BJ (cell line): ENCODE results near the gene DUSP8. TPM values are rescaled to one million over a fixed set of nuclear protein-coding genes. Genes with fewer than 3 reads are reported as not detected.
"Not testable (repeated sequence)": the region's sequence is repeated elsewhere in the genome, so short reads cannot be mapped to it uniquely, and the experiment has no call there.

Experiments used
- CTCF ChIA-PET: fragments of 350-600 bp; formaldehyde crosslinking; extraction: SDS; loops from one replicate; lab custom pipeline; 2021; ENCODE audit warnings: antibody characterized with exemption, inconsistent platforms; lab: Yijun Ruan, JAX
- POLR2A ChIA-PET: fragments of 300-600 bp; sonication (Branson Sonifier 250); formaldehyde crosslinking; extraction: SDS; loops from one replicate; lab custom pipeline; 2021; ENCODE audit warnings: antibody characterized with exemption; lab: Charles Lee
- DNase-seq: peaks from one replicate; pipeline ENCODE4 v3.0.0-alpha.2; 2011; ENCODE audit warnings: low read depth
- H3K27me3 ChIP-seq: 2 replicates; pipeline ENCODE4 v1.6.0; 2011; ENCODE audit warnings: low read length; ENCODE audit not compliant: control insufficient read depth, insufficient read depth
- H3K36me3 ChIP-seq: 2 replicates; pipeline ENCODE4 v1.5.1; 2011; ENCODE audit warnings: low read length; ENCODE audit not compliant: control insufficient read depth, insufficient read depth
- H3K4me3 ChIP-seq: 2 replicates; pipeline ENCODE4 v1.5.1; 2011; ENCODE audit warnings: low read depth, mild to moderate bottlenecking, control low read depth, low read length
- CTCF ChIP-seq: IDR thresholded peaks from 2 replicates; pipeline ENCODE4 v1.5.1; 2011; ENCODE audit warnings: low read depth, mild to moderate bottlenecking, control low read depth, inconsistent platforms, low read length, moderate library complexity; ENCODE audit not compliant: insufficient read depth
- polyA plus RNA-seq: library from polyadenylated mRNA; depleted of rRNA; stranded (reverse); fragments of >200 nt; gene quantifications from 2 replicates; pipeline ENCODE4 v1.2.3, GENCODE V29; 2011

DUSP8 gene
- polyA plus RNA-seq, 1 experiment = 3.4 TPM

- no peak for DNase-seq
- ChIA-PET CTCF (interaction anchor here (1.2 to 1.9 kb wide), 2 partner anchors 12 to 35 kb away, joined by 7 to 10 read pairs; no protein-coding TSS in a partner anchor), POLR2A (no interaction called here)
- H3K36me3 ChIP-seq = no peaks in the 10 kb centered on the region
- H3K4me3 ChIP-seq = no peak overlapping the region
- no peak for TF ChIP-seq CTCF
- peaks cover 5% of the 10 kb centered on the region for H3K27me3 ChIP-seq
These were observed 9.9 kb upstream of the DUSP8 start for GRCh38 chr11:1581976-1582375.

- no peak for TF ChIP-seq CTCF
- POLR2A ChIA-PET = no interaction called here
- Histone ChIP-seq H3K27me3 (peaks cover 4% of the 10 kb centered on the region), H3K36me3 (no peaks in the 10 kb centered on the region), H3K4me3 (no peak overlapping the region)
- no peak for DNase-seq
- CTCF ChIA-PET = interaction anchor here (4.2 to 12.4 kb wide), 3 partner anchors 18 to 31 kb away, joined by 22 to 301 read pairs (median 62); no protein-coding TSS in a partner anchor
These were observed 4.8 kb upstream of the DUSP8 start for GRCh38 chr11:1576825-1577224.

GRCh38 chr11:1575756-1576155 lies 3.7 kb upstream of the DUSP8 start:
- H3K36me3 ChIP-seq, DNase-seq, POLR2A ChIA-PET, H3K27me3 ChIP-seq, H3K4me3 ChIP-seq: not testable (repeated sequence)
- CTCF ChIA-PET = interaction anchor here (1.1 to 12.4 kb wide), 11 partner anchors 11 to 395 kb away, joined by 3 to 301 read pairs (median 14); partner anchors contain the start of genes KRTAP5-2 and KRTAP5-5

- no peak for DNase-seq
- Histone ChIP-seq H3K36me3 (no peaks in the 10 kb centered on the region), H3K27me3 (peaks cover 4% of the 10 kb centered on the region), H3K4me3 (no peak overlapping the region)
- CTCF ChIA-PET = interaction anchor here (0.6 to 12.4 kb wide), 33 partner anchors 8 to 591 kb away, joined by 3 to 301 read pairs (median 4); partner anchors contain the start of genes KRTAP5-2 and KRTAP5-5
- TF ChIP-seq CTCF = no peak
- POLR2A ChIA-PET = interaction anchor here (0.6 to 1.0 kb wide), 2 partner anchors 28 to 94 kb away, joined by 4 to 5 read pairs; no protein-coding TSS in a partner anchor
These were observed 2.8 kb upstream of the DUSP8 start for GRCh38 chr11:1574933-1575242.

GRCh38 chr11:1574238-1574932 lies 2.3 kb upstream of the DUSP8 start:
- CTCF ChIA-PET = interaction anchor here (0.6 to 12.4 kb wide), 35 partner anchors 8 to 591 kb away, joined by 3 to 301 read pairs (median 4); partner anchors contain the start of genes KRTAP5-2 and KRTAP5-5
- POLR2A ChIA-PET = interaction anchor here (0.6 to 1.0 kb wide), 2 partner anchors 28 to 95 kb away, joined by 4 to 5 read pairs; no protein-coding TSS in a partner anchor
- Histone ChIP-seq H3K4me3 (peak overlapping the region; percentile 17; the same call in 1 of the 2 replicates), H3K27me3 (peaks cover 4% of the 10 kb centered on the region), H3K36me3 (no peaks in the 10 kb centered on the region)
- no peak for DNase-seq
- TF ChIP-seq CTCF = peak; percentile 59
